Activated T-helper 1 cell treated with anti-CD3 and anti-CD28 coated beads, Interleukin-2, amount 50 U/mL, for 16 hours (primary cell): ENCODE data around the gene SLC46A2.
A peak's percentile ranks its signal among the peaks of the same experiment; 100 is the strongest.

ENCODE experiments used
- DNase-seq, 2 donors: peaks; one replicate each; pipeline ENCODE4 v3.0.0-alpha.2; 2020; ENCODE audit warnings: low read depth in 1 of 2, low spot score in 1 of 2

SLC46A2 gene

GRCh38 chr9:112860451-112860850 lies 30.2 kb downstream of the SLC46A2 start:
- no peak for DNase-seq

DNA sequence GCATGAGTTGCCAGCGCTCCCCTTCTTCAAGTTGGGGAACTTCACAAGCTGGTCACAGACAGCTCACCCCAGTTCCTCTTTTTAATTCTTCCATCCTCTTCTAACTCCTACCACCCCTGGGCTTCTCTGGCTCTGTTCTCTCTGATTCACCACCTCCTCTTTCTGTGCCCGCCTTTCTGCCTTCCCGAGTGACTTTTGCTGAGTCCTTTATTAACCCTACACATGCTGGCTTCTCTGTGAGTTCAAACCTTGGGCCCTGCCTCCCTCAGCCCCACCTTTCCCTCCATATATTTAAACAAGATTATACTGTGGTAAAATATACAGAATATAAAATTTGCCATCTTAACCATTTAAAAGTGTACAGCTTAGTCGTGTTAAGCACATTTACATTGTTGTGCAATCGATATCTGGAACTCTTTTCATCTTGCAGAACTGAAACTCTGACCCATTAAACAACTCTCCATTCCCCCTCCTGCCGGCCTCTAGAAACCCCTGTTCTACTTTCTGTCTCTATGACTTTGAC lies 32.0 kb downstream of the SLC46A2 start:
- DNase-seq: no peak

GRCh38 chr9:112858005-112858404 lies 32.7 kb downstream of the SLC46A2 start:
- DNase-seq: no peak

- DNase-seq: no peak
These were observed 33.8 kb downstream of the SLC46A2 start for GRCh38 chr9:112856843-112857242.

- DNase-seq: no peak
These were observed 34.5 kb downstream of the SLC46A2 start for GRCh38 chr9:112856200-112856599.

DNA sequence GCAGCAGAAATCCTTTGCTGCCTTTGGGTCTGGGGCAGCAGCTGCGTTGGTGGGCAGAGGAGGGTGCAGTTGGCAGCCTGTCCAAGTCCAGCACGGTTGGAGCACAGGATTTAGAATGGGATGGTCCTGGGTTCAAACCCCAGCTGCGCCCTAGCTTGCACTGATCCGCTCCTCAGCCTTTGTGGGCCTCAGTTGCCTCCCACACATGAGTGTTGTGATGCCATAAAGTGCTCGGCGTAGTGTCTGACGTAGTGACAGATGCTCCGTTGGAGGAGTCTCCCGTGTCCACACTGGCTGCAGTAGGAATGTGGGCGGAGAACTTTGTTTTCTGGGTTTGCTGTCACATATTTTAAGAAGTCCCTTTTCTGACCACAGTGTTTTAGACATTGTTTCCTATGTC lies 36.0 kb downstream of the SLC46A2 start:
- DNase-seq: no peak

DNA sequence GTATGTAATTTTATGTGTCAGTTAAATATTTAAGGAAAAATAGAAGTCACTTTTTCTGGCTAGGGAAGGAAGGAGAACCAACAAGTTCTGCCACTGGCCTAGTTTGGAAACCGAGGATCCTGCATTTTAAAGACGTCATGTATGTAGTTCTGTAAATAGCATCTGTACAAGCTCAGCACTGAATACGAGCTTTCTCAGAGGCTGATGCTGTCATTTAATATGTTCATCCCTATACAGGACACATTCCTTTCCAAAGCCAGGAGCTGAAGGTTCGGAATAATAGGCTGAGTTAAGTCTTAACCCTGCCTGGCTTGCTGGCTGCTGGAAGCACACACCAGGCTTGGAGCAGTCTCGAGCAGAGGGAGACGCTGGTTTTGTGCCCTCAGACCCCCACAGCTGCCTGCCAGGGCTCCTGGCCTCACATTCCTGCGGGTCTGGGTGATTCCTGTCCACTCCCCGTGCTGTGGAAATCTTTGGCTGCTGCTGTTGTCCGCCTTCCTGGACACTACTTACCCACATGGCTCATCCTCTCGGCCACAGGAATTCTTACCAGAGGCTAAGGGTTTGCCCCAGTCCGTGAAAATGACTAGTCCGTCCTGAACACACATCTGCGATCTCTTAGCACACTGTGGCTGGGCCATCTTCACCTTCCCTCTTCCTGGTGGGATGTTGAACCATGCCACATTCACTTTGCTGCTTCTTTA lies 36.6 kb downstream of the SLC46A2 start:
- no peak for DNase-seq

DNA sequence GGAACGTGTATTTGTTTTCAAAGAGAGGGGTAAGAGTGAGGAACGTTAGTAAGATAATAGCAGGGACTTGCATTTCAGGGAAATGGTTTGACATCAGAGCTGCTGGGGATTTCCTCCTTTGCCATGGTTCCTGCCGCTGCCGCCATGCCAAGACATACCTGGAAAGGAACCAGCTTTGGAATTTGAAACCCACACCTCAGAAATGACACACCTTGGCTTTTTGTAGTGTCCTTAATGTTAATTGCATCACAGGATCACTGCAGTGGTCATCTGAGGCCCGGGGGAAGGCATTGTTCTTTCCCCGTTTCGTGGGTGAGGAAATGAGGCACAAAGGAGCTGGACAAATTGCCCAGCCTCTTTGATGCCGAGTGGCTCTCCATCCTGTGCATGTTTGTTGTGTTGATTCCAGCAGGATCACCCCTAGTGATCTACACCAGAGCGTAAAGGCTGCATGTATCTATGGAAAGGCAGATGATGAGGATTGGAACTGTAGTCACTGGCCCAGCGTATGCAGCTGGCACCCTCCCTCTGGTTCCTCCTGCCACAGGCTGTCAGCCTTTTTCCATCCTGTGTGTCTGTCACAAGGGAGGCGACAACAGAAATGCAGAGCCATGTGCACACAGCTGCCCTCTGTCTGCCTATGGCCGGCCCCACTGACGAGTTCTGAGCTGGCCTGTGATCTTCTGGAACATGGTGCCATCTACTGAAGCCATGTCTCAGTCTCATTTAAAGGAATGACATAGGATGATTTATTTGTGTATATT lies 37.8 kb downstream of the SLC46A2 start:
- no peak for DNase-seq

DNA sequence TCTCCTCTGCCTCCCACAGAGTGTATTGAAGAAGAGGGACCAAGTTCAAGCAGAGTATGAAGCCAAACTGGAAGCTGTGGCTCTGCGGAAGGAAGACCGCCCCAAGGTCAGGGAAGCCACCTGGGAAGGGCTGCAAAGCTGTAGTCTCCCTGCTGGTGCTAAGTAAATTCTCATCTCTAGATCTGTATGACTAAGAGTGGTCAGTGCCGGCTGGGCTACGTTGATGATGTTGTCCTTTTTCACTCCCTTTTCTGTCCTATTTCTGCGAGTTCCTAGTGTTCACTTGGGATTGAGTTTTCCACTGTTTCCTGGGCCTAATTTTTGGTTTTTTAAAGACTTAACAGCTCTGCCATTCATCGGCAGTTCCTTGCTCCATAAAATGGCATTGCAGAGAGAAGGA lies 39.8 kb downstream of the SLC46A2 start:
- no peak for DNase-seq

DNA sequence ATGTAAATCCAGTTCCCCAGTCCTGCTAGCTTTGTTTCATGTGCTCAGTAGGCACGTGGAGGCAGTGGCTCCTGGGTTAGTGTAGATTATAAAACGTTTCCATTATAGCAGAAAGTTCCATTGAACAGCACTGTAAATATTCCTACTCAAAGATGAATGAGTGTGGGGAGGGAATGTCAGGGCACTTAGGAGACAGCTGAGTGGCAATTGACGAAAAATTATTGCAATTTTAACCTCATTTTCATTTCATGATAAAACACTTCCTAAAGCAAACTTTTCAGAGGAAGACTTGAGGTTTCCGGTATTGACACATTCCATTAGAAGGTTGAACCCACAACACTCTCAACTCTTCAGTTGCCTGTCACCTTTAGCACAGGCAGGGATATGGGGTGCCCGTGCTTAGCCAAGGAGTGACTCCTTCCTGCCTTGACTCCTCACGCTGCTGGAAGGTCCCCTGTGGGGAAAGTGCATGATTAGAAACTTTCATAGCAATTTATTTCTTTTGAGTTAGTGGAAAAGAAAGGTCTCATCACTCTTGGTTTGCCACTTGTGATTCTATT lies 41.2 kb downstream of the SLC46A2 start:
- DNase-seq: no peak

- DNase-seq: no peak
These were observed 42.1 kb downstream of the SLC46A2 start for GRCh38 chr9:112848316-112849151.

GRCh38 chr9:112846528-112847488 lies 43.9 kb downstream of the SLC46A2 start:
- no peak for DNase-seq

DNA sequence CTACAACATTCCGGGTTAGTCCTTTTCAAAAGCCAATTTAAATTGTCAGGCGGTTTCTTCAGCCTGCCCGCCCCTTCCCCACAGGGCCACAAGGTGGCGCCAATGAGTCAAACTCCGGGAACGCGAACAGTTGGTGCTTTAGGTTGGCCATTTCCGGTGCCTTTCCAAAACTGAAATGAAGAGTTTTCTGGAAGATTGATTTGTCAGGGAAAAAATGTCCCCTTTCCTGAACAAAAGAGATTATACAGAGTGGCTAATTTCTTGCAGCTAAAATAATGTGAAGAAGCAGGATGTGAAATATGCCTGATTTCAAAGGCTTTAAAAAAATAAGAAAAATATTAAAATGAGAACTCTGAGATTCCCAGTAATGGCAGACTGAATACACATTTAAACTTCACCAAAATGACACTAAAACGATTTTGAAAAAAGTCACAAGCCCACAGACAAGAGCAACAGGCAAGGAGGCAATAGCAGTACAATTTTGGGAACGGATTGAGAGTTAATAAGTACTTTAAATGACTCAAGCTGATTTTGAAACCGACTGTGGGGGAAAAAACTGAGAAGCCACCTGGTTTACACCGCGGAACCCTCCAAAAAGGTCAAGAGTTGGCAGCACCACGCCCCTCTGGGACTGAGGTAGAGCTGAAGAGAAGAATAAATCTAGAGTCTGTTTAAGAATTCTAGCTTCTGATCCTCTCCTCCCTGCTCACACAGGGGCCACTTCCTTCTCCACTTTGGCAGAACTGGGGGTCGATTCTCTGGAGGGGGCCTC lies 45.7 kb downstream of the SLC46A2 start:
- DNase-seq: peak; percentile 57 to 65

- DNase-seq: no peak
These were observed 48.1 kb downstream of the SLC46A2 start for GRCh38 chr9:112842555-112842954.

GRCh38 chr9:112841261-112841660 lies 49.4 kb downstream of the SLC46A2 start:
- no peak for DNase-seq

- DNase-seq: no peak
These were observed 51.3 kb downstream of the SLC46A2 start for GRCh38 chr9:112839331-112839730.

DNA sequence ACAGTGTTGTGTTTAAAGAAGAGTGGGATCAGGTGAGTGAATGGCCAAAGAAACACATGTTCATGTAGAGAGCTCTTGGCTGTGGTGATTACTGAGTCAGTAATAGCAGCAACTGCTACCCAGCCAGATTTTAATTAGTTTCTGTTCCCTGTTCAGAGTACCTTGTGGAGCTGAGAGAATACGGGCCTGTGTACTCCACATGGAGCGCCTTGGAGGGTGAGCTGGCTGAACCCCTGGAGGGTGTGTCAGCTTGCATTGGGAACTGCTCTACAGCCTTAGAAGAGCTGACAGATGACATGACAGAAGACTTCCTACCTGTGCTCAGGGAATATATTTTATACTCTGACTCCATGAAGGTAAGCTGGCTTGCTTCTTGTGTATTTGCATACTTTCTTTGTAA lies 52.3 kb downstream of the SLC46A2 start:
- no peak for DNase-seq

DNA sequence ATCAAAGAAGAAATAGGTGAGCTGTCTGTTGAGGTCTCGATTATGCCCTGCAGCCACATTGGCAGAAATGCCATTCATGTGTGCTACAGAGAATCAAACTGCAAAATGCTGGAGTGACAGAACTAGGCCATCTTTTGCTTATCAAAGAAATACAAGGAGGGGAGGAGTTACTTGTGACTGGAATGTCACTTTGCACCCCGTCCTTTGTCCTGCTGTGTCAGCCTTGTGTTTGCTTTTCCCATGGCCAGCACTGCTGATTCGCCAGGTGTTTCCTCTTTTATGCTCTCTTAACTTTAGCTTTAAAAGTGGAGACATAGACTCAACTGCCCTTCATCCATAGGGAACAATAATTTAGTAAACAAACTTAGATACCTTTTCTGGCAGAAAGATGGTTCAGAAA lies 54.3 kb downstream of the SLC46A2 start:
- DNase-seq: no peak

- no peak for DNase-seq
These were observed 57.6 kb downstream of the SLC46A2 start for GRCh38 chr9:112833081-112833480.
